ENCODE measurements around the gene PKP4. TPM values are rescaled to one million over a fixed set of nuclear protein-coding genes. Genes with fewer than 3 reads are reported as not detected.

PKP4 gene
- total and polyA plus RNA-seq, 7 donors: 6.8 to 23.8 (median 18.0) TPM

- WGBS, 3 donors: 87 to 100% (median 91%) methylated on average over 1 of the region's 1 CpG
- intact Hi-C loops (cut with DNase I): no loop called here
- Histone ChIP-seq H3K4me1 (no peaks in the 10 kb centered on the region), H3K27ac (no peak overlapping the region), H3K4me3 (no peak overlapping the region), H3K27me3 (ENCODE audit: insufficient read depth in 3 of 3, low read length in 2 of 3) (no peaks in the 10 kb centered on the region), H3K36me3 (ENCODE audit: insufficient read depth in 1 of 2, low read depth in 1 of 2) (no peaks in the 10 kb centered on the region), H3K9me3 (no peaks in the 10 kb centered on the region)
- TF ChIP-seq CTCF (IDR thresholded peaks at IDR 0.05): no peak
- no peak for ATAC-seq
- DNase-seq: no peak
These were observed 125.9 kb downstream of the PKP4 start for GRCh38 chr2:158582670-158583069.

GRCh38 chr2:158583923-158584322 is 127.2 kb downstream of the PKP4 start:
- Histone ChIP-seq H3K27me3 (ENCODE audit: insufficient read depth in 3 of 3, low read length in 2 of 3) (no peaks in the 10 kb centered on the region), H3K4me3 (no peak overlapping the region), H3K4me1 (no peaks in the 10 kb centered on the region), H3K36me3 (ENCODE audit: insufficient read depth in 1 of 2, low read depth in 1 of 2) (no peaks in the 10 kb centered on the region), H3K9me3 (no peaks in the 10 kb centered on the region), H3K27ac (no peak overlapping the region)
- no peak for TF ChIP-seq CTCF (IDR thresholded peaks at IDR 0.05)
- intact Hi-C loops (cut with DNase I): no loop called here
- DNase-seq (peak in 1 of 2 donors; percentile 11), ATAC-seq (no peak)
- 96 to 99% (median 98%) methylated on average over 19 of the region's 19 CpGs for WGBS, 3 donors

- intact Hi-C loops (cut with DNase I): no loop called here
- DNase-seq (no peak), ATAC-seq (no peak)
- Histone ChIP-seq H3K36me3 (ENCODE audit: insufficient read depth in 1 of 2, low read depth in 1 of 2) (no peaks in the 10 kb centered on the region), H3K27ac (no peak overlapping the region), H3K4me1 (no peaks in the 10 kb centered on the region), H3K27me3 (ENCODE audit: insufficient read depth in 3 of 3, low read length in 2 of 3) (no peaks in the 10 kb centered on the region), H3K9me3 (no peaks in the 10 kb centered on the region), H3K4me3 (no peak overlapping the region)
- no peak for TF ChIP-seq CTCF (IDR thresholded peaks at IDR 0.05)
- WGBS, 3 donors: 59 to 72% (median 61%) methylated on average over 3 of the region's 3 CpGs
These were observed 129.7 kb downstream of the PKP4 start for GRCh38 chr2:158586491-158586890.

GRCh38 chr2:158589303-158589702 is 132.6 kb downstream of the PKP4 start:
- no peak overlapping the region for H3K27ac ChIP-seq
- no peaks in the 10 kb centered on the region for H3K4me1 ChIP-seq
- ATAC-seq (no peak), DNase-seq (no peak)
- H3K36me3 ChIP-seq (ENCODE audit: insufficient read depth in 1 of 2, low read depth in 1 of 2): no peaks in the 10 kb centered on the region
- H3K4me3 ChIP-seq: no peak overlapping the region
- no peak for TF ChIP-seq CTCF (IDR thresholded peaks at IDR 0.05)
- peaks cover 0 to 2% (median 0%) of the 10 kb centered on the region in 3 donors for H3K27me3 ChIP-seq (ENCODE audit: insufficient read depth in 3 of 3, low read length in 2 of 3)
- 94 to 98% (median 94%) methylated on average over 4 of the region's 4 CpGs for WGBS, 3 donors
- no peaks in the 10 kb centered on the region for H3K9me3 ChIP-seq
- intact Hi-C loops (cut with DNase I): no loop called here

- H3K27me3 ChIP-seq (ENCODE audit: insufficient read depth in 3 of 3, low read length in 2 of 3): peaks cover 0 to under 1% (median 0%) of the 10 kb centered on the region in 3 donors
- H3K27ac ChIP-seq: no peak overlapping the region
- no peaks in the 10 kb centered on the region for H3K9me3 ChIP-seq
- ATAC-seq (no peak), DNase-seq (no peak)
- H3K4me3 ChIP-seq: no peak overlapping the region
- no peaks in the 10 kb centered on the region for H3K36me3 ChIP-seq (ENCODE audit: insufficient read depth in 1 of 2, low read depth in 1 of 2)
- TF ChIP-seq CTCF (IDR thresholded peaks at IDR 0.05): no peak
- intact Hi-C loops (cut with DNase I): no loop called here
- 84 to 85% (median 85%) methylated on average over 3 of the region's 3 CpGs for WGBS, 3 donors
- no peaks in the 10 kb centered on the region for H3K4me1 ChIP-seq
These were observed 142.2 kb downstream of the PKP4 start for GRCh38 chr2:158598862-158599517.
